ENCODE data around the gene ZNF593.

Gene ZNF593

GRCh38 chr1:26154750-26155149, 15.0 kb upstream of the ZNF593 start:
- no peak for TF ChIP-seq CTCF (IDR thresholded peaks at IDR 0.05; ENCODE audit: insufficient read depth, low read length, poor library complexity, severe bottlenecking)
- no peaks in the 10 kb centered on the region for H3K36me3 ChIP-seq (ENCODE audit: control insufficient read depth, insufficient read depth, low read length)
- H3K4me3 ChIP-seq (replicated peaks; ENCODE audit: low read depth, low read length) = no peak overlapping the region
- H3K27me3 ChIP-seq (replicated peaks; ENCODE audit: control insufficient read depth, insufficient read depth, low read length) = peaks cover 9% of the 10 kb centered on the region
- no peak for DNase-seq (ENCODE audit: extremely low read depth, insufficient read length)

GRCh38 chr1:26155370-26156284, 14.1 kb upstream of the ZNF593 start:
- no peak for TF ChIP-seq CTCF (IDR thresholded peaks at IDR 0.05; ENCODE audit: insufficient read depth, low read length, poor library complexity, severe bottlenecking)
- peaks cover 9% of the 10 kb centered on the region for H3K27me3 ChIP-seq (replicated peaks; ENCODE audit: control insufficient read depth, insufficient read depth, low read length)
- H3K4me3 ChIP-seq (replicated peaks; ENCODE audit: low read depth, low read length) = no peak overlapping the region
- H3K36me3 ChIP-seq (ENCODE audit: control insufficient read depth, insufficient read depth, low read length) = no peaks in the 10 kb centered on the region
- DNase-seq (ENCODE audit: extremely low read depth, insufficient read length) = no peak

GRCh38 chr1:26156285-26157038, 13.2 kb upstream of the ZNF593 start:
- Histone ChIP-seq H3K36me3 (ENCODE audit: control insufficient read depth, insufficient read depth, low read length) (no peaks in the 10 kb centered on the region), H3K4me3 (replicated peaks; ENCODE audit: low read depth, low read length) (no peak overlapping the region), H3K27me3 (replicated peaks; ENCODE audit: control insufficient read depth, insufficient read depth, low read length) (peaks cover 6% of the 10 kb centered on the region)
- no peak for TF ChIP-seq CTCF (IDR thresholded peaks at IDR 0.05; ENCODE audit: insufficient read depth, low read length, poor library complexity, severe bottlenecking)
- no peak for DNase-seq (ENCODE audit: extremely low read depth, insufficient read length)

GRCh38 chr1:26158271-26158907, 11.3 kb upstream of the ZNF593 start:
- Histone ChIP-seq H3K4me3 (replicated peaks; ENCODE audit: low read depth, low read length) (no peak overlapping the region), H3K27me3 (replicated peaks; ENCODE audit: control insufficient read depth, insufficient read depth, low read length) (peaks cover 6% of the 10 kb centered on the region), H3K36me3 (ENCODE audit: control insufficient read depth, insufficient read depth, low read length) (no peaks in the 10 kb centered on the region)
- no peak for TF ChIP-seq CTCF (IDR thresholded peaks at IDR 0.05; ENCODE audit: insufficient read depth, low read length, poor library complexity, severe bottlenecking)
- no peak for DNase-seq (ENCODE audit: extremely low read depth, insufficient read length)

- TF ChIP-seq CTCF (IDR thresholded peaks at IDR 0.05; ENCODE audit: insufficient read depth, low read length, poor library complexity, severe bottlenecking) = no peak
- Histone ChIP-seq H3K27me3 (replicated peaks; ENCODE audit: control insufficient read depth, insufficient read depth, low read length) (peaks cover 6% of the 10 kb centered on the region), H3K4me3 (replicated peaks; ENCODE audit: low read depth, low read length) (no peak within 1 kb of the TSS), H3K36me3 (ENCODE audit: control insufficient read depth, insufficient read depth, low read length) (no peaks in the 10 kb centered on the region)
- no peak for DNase-seq (ENCODE audit: extremely low read depth, insufficient read length)
These were observed 10.6 kb upstream of the ZNF593 start, which contains the start of gene FAM110D for GRCh38 chr1:26158908-26159742. TSS of gene FAM110D (plus strand) at chr1:26159079. CDS start at chr1:26161292, 2,213 bp downstream.

Data from GM06990 (cell line).